ENCODE data around the gene ARHGAP42. TPM values are rescaled to one million over a fixed set of nuclear protein-coding genes. Genes with fewer than 3 reads are reported as not detected.

Gene ARHGAP42
- total and polyA plus RNA-seq, 2 of the 4 experiments (the other 2 are of a cell fraction): 2.9 to 7.3 TPM

DNA sequence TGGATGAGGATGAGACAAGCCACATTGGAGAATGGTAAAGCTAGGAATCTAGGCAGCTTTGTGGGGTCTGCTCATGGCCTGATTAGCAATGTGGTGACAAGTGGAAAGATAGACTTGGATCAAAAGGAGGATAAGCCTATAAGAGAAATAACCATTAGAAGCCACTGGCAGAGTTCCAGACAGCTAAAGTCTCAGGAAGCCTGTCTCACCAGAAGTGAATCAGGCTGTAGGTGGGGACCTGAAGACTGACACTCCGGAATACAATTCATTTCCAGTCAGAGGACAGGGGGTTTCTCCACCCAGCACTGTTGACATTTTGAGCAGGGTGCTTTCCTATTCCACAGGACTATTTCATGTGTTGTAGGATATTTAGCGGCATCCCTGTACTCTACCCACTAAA, 129.7 kb downstream of the ARHGAP42 start:
- Histone ChIP-seq H2AK9ac (replicated peaks; ENCODE audit: low read depth, low read length, poor library complexity) (no peak overlapping the region), H2BK5ac (ENCODE audit: low read depth, low read length, poor library complexity, severe bottlenecking) (no peak overlapping the region), H3K27ac (ENCODE audit: insufficient read depth, low read length) (no peak overlapping the region), H3K9me3 (ENCODE audit: control insufficient read depth, insufficient read depth, low read length) (no peaks in the 10 kb centered on the region), H3K79me1 (ENCODE audit: low read depth in 1 of 2, low read length in 2 of 2) (peaks cover 4 to 20% of the 10 kb centered on the region in 2 experiments; a peak in 3 of 4 replicates), H2AFZ (replicated peaks; ENCODE audit: low read length, poor library complexity) (no peak overlapping the region), H2BK15ac (ENCODE audit: low read depth, low read length) (no peak overlapping the region), H3K14ac (replicated peaks; ENCODE audit: low read depth, low read length) (no peak overlapping the region), H3K56ac (ENCODE audit: extremely low read depth, insufficient read depth, low read length) (no peak overlapping the region), H2BK20ac (ENCODE audit: low read depth, low read length) (no peak overlapping the region), H3K9me1 (ENCODE audit: insufficient read depth, low read length) (no peaks in the 10 kb centered on the region), H2BK120ac (ENCODE audit: low read depth, low read length) (no peak overlapping the region), H3K9ac (ENCODE audit: low read depth, low read length) (no peak overlapping the region), H2AK5ac (ENCODE audit: low read depth, low read length) (no peak overlapping the region), H3K27me3 (ENCODE audit: control insufficient read depth, insufficient read depth, low read length) (no peaks in the 10 kb centered on the region), H3K4me2 (ENCODE audit: low read depth, low read length) (no peak overlapping the region), H3K4me1 (ENCODE audit: control insufficient read depth, insufficient read depth, low read length) (no peaks in the 10 kb centered on the region), H4K5ac (ENCODE audit: low read depth, low read length) (no peak overlapping the region), H4K91ac (ENCODE audit: insufficient read depth, low read depth, low read length) (no peak overlapping the region), H3K4ac (ENCODE audit: low read depth, low read length) (no peak overlapping the region), H3K36me3 (ENCODE audit: control insufficient read depth, insufficient read depth, low read length) (no peaks in the 10 kb centered on the region), H4K20me1 (ENCODE audit: insufficient read depth, low read length) (no peaks in the 10 kb centered on the region), H4K8ac (ENCODE audit: low read depth in 2 of 2, low read length in 2 of 2) (no peak overlapping the region), H3K23ac (ENCODE audit: low read depth, low read length) (no peak overlapping the region), H3K4me3 (ENCODE audit: insufficient read depth, low read depth, low read length) (no peak overlapping the region), H3K18ac (ENCODE audit: low read depth, low read length) (no peak overlapping the region)
- TF ChIP-seq MAZ (IDR thresholded peaks at IDR 0.05; ENCODE audit: borderline replicate concordance, low read depth, low read length) (no peak), BHLHE40 (IDR thresholded peaks at IDR 0.05; ENCODE audit: low read depth, low read length) (no peak), RCOR1 (IDR thresholded peaks at IDR 0.05; ENCODE audit: insufficient replicate concordance, low read length) (no peak), NFE2L2 (IDR thresholded peaks at IDR 0.05; ENCODE audit: low read depth, low read length) (no peak), RFX5 (IDR thresholded peaks at IDR 0.05; ENCODE audit: low read depth, low read length) (no peak), SMC3 (IDR thresholded peaks at IDR 0.05; ENCODE audit: low read depth, low read length) (no peak), MXI1 (IDR thresholded peaks at IDR 0.05; ENCODE audit: borderline replicate concordance, low read depth, low read length) (no peak), MAFK (IDR thresholded peaks at IDR 0.05; ENCODE audit: low read depth, low read length) (no peak), CEBPB (IDR thresholded peaks at IDR 0.05; ENCODE audit: low read depth, low read length) (no peak), RAD21 (IDR thresholded peaks at IDR 0.05; ENCODE audit: low read length) (no peak), CHD1 (IDR thresholded peaks at IDR 0.05; ENCODE audit: low read depth, low read length) (no peak), POLR2A (IDR thresholded peaks at IDR 0.05; ENCODE audit: low read depth, low read length) (no peak), FOS (IDR thresholded peaks at IDR 0.05; ENCODE audit: low read depth, low read length) (no peak)
- TF ChIP-seq, protein P1, sequence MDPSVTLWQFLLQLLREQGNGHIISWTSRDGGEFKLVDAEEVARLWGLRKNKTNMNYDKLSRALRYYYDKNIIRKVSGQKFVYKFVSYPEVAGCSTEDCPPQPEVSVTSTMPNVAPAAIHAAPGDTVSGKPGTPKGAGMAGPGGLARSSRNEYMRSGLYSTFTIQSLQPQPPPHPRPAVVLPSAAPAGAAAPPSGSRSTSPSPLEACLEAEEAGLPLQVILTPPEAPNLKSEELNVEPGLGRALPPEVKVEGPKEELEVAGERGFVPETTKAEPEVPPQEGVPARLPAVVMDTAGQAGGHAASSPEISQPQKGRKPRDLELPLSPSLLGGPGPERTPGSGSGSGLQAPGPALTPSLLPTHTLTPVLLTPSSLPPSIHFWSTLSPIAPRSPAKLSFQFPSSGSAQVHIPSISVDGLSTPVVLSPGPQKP (IDR thresholded peaks at IDR 0.05; ENCODE audit: borderline replicate concordance, low read depth, low read length): no peak
- TF ChIP-seq, protein P2, sequence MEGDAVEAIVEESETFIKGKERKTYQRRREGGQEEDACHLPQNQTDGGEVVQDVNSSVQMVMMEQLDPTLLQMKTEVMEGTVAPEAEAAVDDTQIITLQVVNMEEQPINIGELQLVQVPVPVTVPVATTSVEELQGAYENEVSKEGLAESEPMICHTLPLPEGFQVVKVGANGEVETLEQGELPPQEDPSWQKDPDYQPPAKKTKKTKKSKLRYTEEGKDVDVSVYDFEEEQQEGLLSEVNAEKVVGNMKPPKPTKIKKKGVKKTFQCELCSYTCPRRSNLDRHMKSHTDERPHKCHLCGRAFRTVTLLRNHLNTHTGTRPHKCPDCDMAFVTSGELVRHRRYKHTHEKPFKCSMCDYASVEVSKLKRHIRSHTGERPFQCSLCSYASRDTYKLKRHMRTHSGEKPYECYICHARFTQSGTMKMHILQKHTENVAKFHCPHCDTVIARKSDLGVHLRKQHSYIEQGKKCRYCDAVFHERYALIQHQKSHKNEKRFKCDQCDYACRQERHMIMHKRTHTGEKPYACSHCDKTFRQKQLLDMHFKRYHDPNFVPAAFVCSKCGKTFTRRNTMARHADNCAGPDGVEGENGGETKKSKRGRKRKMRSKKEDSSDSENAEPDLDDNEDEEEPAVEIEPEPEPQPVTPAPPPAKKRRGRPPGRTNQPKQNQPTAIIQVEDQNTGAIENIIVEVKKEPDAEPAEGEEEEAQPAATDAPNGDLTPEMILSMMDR (conservative IDR thresholded peaks at IDR 0.05; ENCODE audit: low read depth, low read length): no peak
- TF ChIP-seq, protein P3, sequence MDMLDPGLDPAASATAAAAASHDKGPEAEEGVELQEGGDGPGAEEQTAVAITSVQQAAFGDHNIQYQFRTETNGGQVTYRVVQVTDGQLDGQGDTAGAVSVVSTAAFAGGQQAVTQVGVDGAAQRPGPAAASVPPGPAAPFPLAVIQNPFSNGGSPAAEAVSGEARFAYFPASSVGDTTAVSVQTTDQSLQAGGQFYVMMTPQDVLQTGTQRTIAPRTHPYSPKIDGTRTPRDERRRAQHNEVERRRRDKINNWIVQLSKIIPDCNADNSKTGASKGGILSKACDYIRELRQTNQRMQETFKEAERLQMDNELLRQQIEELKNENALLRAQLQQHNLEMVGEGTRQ (IDR thresholded peaks at IDR 0.05; ENCODE audit: low read depth, low read length): no peak
- intact Hi-C loops (cut with micrococcal nuclease): no loop called here
- dilution Hi-C loops (cut with HindIII; ENCODE audit: low sequenced_read_pairs, unreplicated experiment): no loop called here
- POLR2A ChIA-PET (ENCODE audit: unreplicated experiment): no interaction called here
- BruUV-seq (replicated peaks): no TSS peak
- no peak for ATAC-seq (ENCODE audit: low read depth)
- no CpG with 5 or more reads among the region's 2 CpGs for WGBS, 2 experiments (ENCODE audit: extremely low coverage in 2 of 2, insufficient read length in 1 of 2)
- in situ Hi-C loops (cut with MboI; ENCODE audit: low sequenced_read_pairs): no loop called here
- CTCF ChIA-PET: interaction anchor here (0.5 kb wide), 1 partner anchor 14 kb away, joined by 3 read pairs; no protein-coding TSS in a partner anchor
- DNase-seq: peak; percentile 24

All from IMR-90 (cell line).